Inflammatory macrophage treated with lipopolysaccharide for 4 hours (primary cell): ENCODE measurements around the gene SPOUT1.
A peak's percentile ranks its signal among the peaks of the same experiment; 100 is the strongest.

Source experiments
- DNase-seq: peaks from one replicate; pipeline ENCODE4 v3.0.0-alpha.2; 2020

SPOUT1 gene

GRCh38 chr9:128836509-128837145, 7.0 kb upstream of the SPOUT1 start:
- no peak for DNase-seq

- DNase-seq: no peak
Observed at GRCh38 chr9:128835246-128836210, 5.9 kb upstream of the SPOUT1 start.

GRCh38 chr9:128833696-128834095, 4.1 kb upstream of the SPOUT1 start:
- DNase-seq: no peak

- no peak for DNase-seq
Observed at GRCh38 chr9:128828719-128829452, 708 bp downstream of the SPOUT1 start.

GRCh38 chr9:128828267-128828666, 1.3 kb downstream of the SPOUT1 start:
- DNase-seq: no peak

- DNase-seq: no peak
Observed at GRCh38 chr9:128825923-128826700, 3.5 kb downstream of the SPOUT1 start.

- DNase-seq: no peak
Observed at GRCh38 chr9:128824911-128825310, 4.7 kb downstream of the SPOUT1 start.

GRCh38 chr9:128823903-128824406, 5.6 kb downstream of the SPOUT1 start:
- no peak for DNase-seq

GRCh38 chr9:128823362-128823902, 6.2 kb downstream of the SPOUT1 start:
- DNase-seq: no peak

- no peak for DNase-seq
Observed at GRCh38 chr9:128822407-128823042, 7.1 kb downstream of the SPOUT1 start.

GRCh38 chr9:128821584-128822406, 7.8 kb downstream of the SPOUT1 start:
- no peak for DNase-seq

GRCh38 chr9:128820665-128821583, 8.7 kb downstream of the SPOUT1 start:
- DNase-seq: no peak

- DNase-seq: no peak
Observed at GRCh38 chr9:128819716-128820664, 9.6 kb downstream of the SPOUT1 start.

GRCh38 chr9:128818839-128819715, 10.5 kb downstream of the SPOUT1 start:
- peak; percentile 23 for DNase-seq

GRCh38 chr9:128818099-128818838, 11.3 kb downstream of the SPOUT1 start, which contains the start of gene ENDOG:
Gene ENDOG (plus strand): TSS chr9:128818500. CDS start chr9:128818685, 185 bp downstream.
- peak; percentile 97 for DNase-seq

GRCh38 chr9:128810873-128811272, 18.7 kb downstream of the SPOUT1 start:
- DNase-seq: no peak
